ENCODE measurements around the gene SLC17A9. TPM values are rescaled to one million over a fixed set of nuclear protein-coding genes. Genes with fewer than 3 reads are reported as not detected.
A peak's percentile ranks its signal among the peaks of the same experiment; 100 is the strongest.

SLC17A9 gene
- total RNA-seq, 1 experiment from 2014 or later: not detected

DNA sequence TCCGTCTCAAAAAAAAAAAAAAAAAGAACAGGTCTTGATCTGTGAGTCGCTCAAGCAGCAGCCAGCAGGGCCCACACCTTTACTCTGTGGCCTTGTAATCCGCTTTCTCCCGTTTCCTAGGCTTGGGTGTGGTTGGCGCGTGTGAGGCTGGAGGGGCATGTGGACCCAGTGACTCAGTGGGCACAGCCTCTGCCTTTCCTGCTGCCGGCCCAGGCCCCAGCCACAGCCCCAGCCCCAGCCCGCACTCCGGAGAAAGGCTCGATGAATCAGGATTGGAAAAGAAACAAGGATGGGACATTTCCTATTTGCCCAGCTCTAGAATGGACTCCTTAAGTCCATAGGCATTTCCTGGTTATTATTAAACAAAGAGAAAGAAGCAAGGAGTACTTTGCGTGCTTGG lies 50.0 kb downstream of the SLC17A9 start:
- ChIA-PET POLR2A (ENCODE audit: unreplicated experiment) (no interaction called here), CTCF (interaction anchor here (0.5 to 1.8 kb wide), 2 partner anchors 23 to 30 kb away, joined by 3 to 9 read pairs; no protein-coding TSS in a partner anchor)
- peak overlapping the region; percentile 70 for H3K4me2 ChIP-seq (ENCODE audit: low read length)
- no peaks in the 10 kb centered on the region for H3F3A ChIP-seq (ENCODE audit: low read length, unreplicated experiment)
- H3K4me1 ChIP-seq (ENCODE audit: insufficient read depth, low read length): peaks cover 12% of the 10 kb centered on the region
- no peaks in the 10 kb centered on the region for H3K9me2 ChIP-seq (replicated peaks; ENCODE audit: low read length)
- no peaks in the 10 kb centered on the region for H3K36me3 ChIP-seq (ENCODE audit: low read depth, low read length)
- peak; percentile 79 for TF ChIP-seq EZH2phosphoT487 (IDR thresholded peaks at IDR 0.05; ENCODE audit: borderline replicate concordance, low read length)
- TF ChIP-seq, protein P1, sequence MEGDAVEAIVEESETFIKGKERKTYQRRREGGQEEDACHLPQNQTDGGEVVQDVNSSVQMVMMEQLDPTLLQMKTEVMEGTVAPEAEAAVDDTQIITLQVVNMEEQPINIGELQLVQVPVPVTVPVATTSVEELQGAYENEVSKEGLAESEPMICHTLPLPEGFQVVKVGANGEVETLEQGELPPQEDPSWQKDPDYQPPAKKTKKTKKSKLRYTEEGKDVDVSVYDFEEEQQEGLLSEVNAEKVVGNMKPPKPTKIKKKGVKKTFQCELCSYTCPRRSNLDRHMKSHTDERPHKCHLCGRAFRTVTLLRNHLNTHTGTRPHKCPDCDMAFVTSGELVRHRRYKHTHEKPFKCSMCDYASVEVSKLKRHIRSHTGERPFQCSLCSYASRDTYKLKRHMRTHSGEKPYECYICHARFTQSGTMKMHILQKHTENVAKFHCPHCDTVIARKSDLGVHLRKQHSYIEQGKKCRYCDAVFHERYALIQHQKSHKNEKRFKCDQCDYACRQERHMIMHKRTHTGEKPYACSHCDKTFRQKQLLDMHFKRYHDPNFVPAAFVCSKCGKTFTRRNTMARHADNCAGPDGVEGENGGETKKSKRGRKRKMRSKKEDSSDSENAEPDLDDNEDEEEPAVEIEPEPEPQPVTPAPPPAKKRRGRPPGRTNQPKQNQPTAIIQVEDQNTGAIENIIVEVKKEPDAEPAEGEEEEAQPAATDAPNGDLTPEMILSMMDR (conservative IDR thresholded peaks at IDR 0.05; ENCODE audit: low read depth, low read length): no peak
- TF ChIP-seq EZH2 (IDR thresholded peaks at IDR 0.05; ENCODE audit: low read length, unreplicated experiment): no peak
- no TSS peak for BruUV-seq (replicated peaks)
- peak; percentile 78 for DNase-seq
- no peaks in the 10 kb centered on the region for H3K9me3 ChIP-seq (ENCODE audit: low read length)
- peak; percentile 98 for ATAC-seq
- no peaks in the 10 kb centered on the region for H3K79me2 ChIP-seq (ENCODE audit: low read length)
- H3K9ac ChIP-seq (ENCODE audit: low read length): no peak overlapping the region
- H3K4me3 ChIP-seq (ENCODE audit: low read length): peak overlapping the region; percentile 20
- intact Hi-C loops (cut with micrococcal nuclease): no loop called here
- H4K20me1 ChIP-seq (ENCODE audit: low read length): no peaks in the 10 kb centered on the region
- no peak overlapping the region for H3K27ac ChIP-seq (ENCODE audit: low read length)
- H2AFZ ChIP-seq (ENCODE audit: low read length): peak overlapping the region; percentile 70
- H3K27me3 ChIP-seq (ENCODE audit: low read length): peaks cover 18% of the 10 kb centered on the region

- POLR2A ChIA-PET (ENCODE audit: unreplicated experiment): no interaction called here
- H3K27me3 ChIP-seq (ENCODE audit: low read length): peaks cover 29% of the 10 kb centered on the region
Measured at GRCh38 chr20:63003546-63003945, 51.0 kb downstream of the SLC17A9 start.

More at GRCh38 chr20:63003546-63003945, 51.0 kb downstream of the SLC17A9 start:
- no peaks in the 10 kb centered on the region for H3F3A ChIP-seq (ENCODE audit: low read length, unreplicated experiment)
- DNase-seq (no peak), ATAC-seq (no peak)
- peaks cover 12% of the 10 kb centered on the region for H3K4me1 ChIP-seq (ENCODE audit: insufficient read depth, low read length)
- H3K79me2 ChIP-seq (ENCODE audit: low read length): no peaks in the 10 kb centered on the region
- H3K9ac ChIP-seq (ENCODE audit: low read length): no peak overlapping the region
- no peaks in the 10 kb centered on the region for H3K36me3 ChIP-seq (ENCODE audit: low read depth, low read length)
- no peaks in the 10 kb centered on the region for H3K9me3 ChIP-seq (ENCODE audit: low read length)
- no peak overlapping the region for H3K4me3 ChIP-seq (ENCODE audit: low read length)
- CTCF ChIA-PET: interaction anchor here (1.8 kb wide), 1 partner anchor 31 kb away, joined by 9 read pairs; no protein-coding TSS in a partner anchor
- H3K9me2 ChIP-seq (replicated peaks; ENCODE audit: low read length): no peaks in the 10 kb centered on the region
- BruUV-seq (replicated peaks): no TSS peak
- H3K4me2 ChIP-seq (ENCODE audit: low read length): no peak overlapping the region
- H4K20me1 ChIP-seq (ENCODE audit: low read length): no peaks in the 10 kb centered on the region
- intact Hi-C loops (cut with micrococcal nuclease): no loop called here
- H2AFZ ChIP-seq (ENCODE audit: low read length): no peak overlapping the region
- TF ChIP-seq, protein P1 (conservative IDR thresholded peaks at IDR 0.05; ENCODE audit: low read depth, low read length): no peak
- TF ChIP-seq EZH2phosphoT487 (IDR thresholded peaks at IDR 0.05; ENCODE audit: borderline replicate concordance, low read length) (no peak), EZH2 (IDR thresholded peaks at IDR 0.05; ENCODE audit: low read length, unreplicated experiment) (no peak)
- no peak overlapping the region for H3K27ac ChIP-seq (ENCODE audit: low read length)
